ENCODE measurements around the gene GAS1.

The GAS1 gene

DNA sequence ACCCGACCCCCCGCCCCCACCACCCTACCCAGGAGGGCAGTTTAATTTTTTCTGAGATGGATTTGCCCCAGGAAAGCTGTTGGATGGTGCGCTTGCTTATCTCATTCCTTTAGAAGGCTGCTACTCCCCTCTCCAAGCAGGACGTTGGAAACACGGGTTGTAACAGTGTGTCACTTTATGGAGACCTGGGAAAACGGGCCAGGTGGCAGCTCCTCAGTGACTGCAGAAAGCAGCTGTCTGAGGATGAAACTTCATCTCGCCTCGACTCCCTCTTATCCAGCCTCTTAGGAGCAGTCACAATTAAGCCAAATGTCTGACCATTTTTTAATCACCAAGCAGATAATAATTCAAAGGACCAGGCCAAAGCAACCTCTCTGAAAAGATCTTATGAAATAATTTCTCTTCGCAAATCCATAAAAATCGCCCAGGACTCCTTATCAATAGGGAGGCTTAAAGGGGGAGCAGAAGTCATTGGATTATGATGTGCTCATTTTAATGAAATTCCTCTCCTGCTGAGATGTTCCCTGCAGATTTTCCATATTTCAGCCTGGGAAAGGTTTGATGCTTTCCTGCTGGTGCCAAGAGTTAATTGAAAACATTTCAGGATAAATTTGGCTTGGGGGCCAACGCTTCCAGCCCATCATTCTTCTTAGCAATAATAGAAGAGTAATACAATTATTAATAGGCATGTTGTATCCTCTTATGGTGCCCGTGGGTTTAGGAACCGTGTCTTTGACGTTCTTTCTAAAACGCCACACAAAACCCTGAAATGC is 26.0 kb downstream of the GAS1 start:
- DNase-seq = no peak

DNA sequence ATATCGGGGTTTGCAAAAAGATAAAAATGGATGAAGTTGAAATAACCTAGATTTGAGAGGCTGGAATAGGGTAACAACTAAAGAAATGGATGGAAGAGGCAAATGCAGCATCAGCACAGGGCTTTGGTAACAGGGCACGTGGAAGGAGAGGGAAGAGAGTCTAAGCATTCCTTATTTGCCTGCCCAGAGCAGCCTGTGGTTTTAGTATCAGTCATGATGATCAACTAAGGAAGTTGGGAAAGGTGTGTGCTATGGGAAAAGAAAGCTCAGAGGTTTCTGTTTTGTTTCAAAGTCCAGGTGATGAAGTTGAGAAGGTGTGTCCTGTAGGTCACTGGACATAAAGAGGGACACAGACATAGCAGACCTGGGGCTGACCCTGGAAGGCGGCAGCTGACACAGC is 28.8 kb downstream of the GAS1 start:
- no peak for DNase-seq

DNA sequence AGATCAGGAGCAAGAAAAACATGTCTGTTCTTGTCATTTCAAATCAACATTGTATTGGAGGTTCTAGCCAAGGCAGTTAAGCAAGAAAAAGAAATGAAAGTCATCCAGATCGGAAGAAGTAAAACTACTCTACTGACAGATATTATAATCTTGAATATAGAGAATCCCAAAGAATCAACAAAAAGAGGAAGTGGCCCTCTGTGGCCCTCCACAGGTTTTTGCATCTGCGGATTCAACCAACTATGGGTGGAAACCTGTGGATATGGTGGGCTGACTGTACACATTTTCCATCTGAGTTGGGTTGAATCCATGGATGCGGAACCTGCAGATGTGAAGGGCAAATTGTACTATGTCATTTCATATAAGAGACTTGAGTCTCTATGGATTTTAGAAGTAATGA is 35.1 kb downstream of the GAS1 start:
- no peak for DNase-seq

DNA sequence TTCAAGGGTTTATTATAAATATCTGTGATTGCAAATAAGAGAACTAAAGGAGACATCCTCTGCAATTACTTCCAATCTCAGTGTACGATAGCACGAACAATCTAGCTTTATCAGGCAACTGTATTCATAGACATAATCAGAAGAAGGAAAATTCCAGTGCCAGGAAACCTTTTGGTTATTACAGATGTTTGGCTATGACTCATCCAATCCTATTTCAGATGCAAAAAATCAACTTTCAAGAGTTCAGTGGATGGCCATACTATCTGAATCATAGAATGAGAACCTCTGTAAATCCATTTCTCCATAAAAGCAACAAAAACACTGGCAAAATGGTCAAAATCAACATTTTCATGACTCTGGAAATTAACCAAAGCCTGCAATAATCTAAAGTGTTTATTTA is 37.9 kb downstream of the GAS1 start:
- no peak for DNase-seq

DNA sequence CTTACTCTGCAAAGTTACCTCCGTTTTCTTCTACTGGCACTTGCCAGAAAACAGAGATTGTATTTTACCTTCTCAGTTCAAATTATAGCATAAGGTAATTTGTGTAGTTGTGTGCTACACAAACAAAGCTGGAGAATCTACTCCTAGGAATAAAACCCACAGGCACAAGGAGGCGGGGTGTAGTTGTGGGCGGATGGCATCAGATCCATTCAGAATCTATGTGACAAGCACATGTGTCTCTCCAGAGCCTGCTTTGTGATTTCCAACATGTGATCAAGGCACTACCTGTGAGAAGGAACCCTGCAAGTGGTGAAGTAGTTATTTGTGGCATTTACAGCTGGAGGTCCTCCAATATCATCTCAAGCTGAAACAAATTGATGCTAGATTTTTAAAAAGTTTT is 39.0 kb downstream of the GAS1 start:
- no peak for DNase-seq

DNA sequence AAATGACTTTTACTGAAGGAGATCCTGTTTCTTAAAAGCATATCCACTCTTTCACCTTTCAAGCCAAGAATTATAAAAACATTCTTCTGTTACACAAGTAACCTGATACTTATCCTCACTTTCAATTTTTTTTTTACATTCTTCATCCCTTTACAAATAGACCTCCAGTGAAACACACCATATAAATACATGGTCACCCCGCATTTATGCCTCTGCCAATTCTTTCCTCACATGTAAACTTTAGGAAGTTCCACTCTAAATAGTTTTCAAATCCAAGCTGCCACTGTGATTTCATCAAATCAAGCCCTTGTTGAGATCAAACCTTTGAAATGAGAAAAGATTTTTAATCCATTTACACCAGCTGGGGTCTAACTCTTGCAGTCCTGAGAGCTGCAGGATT is 40.0 kb downstream of the GAS1 start:
- no peak for DNase-seq

DNA sequence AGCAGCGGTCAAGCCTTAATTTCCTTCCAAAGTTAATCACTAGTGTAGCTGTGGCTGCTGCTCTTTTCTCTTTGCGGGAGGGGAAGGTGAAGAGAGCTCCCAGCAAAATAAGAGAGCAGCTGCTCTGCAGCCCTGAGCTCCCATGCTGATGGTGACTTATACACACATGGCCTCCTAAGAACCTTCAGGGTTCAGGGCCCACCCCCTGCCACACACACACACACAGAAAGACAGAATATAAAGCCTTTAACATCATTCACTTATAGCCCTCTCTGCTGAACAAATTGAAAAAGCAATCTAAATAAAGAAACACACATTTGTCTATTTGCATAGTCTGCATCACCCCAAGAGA is 43.6 kb downstream of the GAS1 start:
- DNase-seq = no peak

DNA sequence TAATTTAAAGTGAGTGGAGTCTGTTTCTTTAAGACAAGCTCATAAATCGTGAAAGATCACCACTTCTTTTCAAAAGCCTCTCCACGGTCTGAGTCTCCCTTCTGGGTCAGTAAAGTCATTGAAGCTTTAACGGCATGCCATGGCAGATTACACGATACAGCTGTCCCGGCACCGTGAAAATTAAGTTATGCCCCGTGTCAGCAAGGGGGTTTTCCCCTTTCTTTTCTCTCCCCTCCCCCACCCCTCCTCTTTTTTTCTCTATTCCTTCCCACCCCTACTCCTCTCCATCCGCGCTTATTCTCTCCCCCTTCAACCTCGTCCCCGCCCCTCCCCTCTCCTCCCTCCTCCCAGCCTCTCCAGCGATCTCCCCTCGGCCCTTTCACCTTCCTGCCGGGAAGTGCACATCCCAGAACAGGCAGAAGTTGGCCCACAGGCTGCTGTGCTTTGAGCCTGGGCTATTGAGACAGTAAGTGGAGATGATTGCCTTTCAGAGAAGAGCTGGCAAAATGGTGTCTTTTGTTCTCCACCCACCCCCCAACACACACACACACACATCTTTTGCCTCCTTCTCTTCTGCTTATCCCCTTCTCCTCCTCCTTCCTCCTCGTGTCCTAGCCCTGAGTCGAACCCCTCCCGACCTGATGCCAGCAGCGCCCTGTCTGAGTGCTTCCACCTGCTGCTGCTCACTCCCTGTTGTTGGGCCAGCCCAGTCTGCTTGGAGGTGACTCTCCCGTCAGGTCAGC is 44.1 kb downstream of the GAS1 start:
- no peak for DNase-seq

DNA sequence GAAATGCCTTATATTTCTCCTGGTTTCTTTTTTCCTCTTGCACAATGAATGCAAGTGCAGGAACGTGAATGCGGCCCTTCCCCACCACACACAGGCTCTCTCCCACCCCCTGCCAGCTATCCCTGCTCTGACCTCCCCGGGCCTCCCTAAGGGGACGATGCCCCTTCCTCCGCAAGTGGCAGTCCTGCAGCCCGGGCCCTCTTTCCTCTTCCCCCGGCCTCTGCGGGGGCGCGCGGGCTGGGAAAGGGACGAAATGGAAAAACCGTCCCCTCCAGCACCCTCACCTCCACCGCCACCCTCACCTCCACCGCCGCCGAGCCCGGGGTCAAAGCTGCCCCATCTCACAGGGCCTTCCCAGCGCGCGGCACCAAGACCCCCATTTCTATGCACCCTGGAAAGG is 44.7 kb downstream of the GAS1 start:
- DNase-seq = no peak

DNA sequence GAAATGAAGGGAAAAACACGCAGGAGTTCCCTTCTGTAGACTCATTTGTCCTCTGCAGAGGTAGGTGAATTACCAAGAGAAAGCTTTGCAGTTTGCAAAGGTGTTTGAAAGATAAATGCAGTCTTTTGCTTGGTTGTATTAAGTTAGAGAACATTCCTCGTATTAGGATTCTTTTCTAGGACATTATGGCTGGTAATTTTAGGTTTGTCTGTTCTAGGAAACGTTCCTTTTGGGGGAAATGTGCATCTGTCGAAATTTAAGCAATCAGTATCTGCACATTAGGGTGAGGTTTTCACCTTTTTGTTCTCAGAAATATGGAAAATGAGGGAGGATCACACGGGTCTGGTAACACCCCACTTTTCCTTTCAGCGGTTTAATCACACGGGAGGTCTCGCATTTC is 45.1 kb downstream of the GAS1 start:
- DNase-seq = no peak

DNA sequence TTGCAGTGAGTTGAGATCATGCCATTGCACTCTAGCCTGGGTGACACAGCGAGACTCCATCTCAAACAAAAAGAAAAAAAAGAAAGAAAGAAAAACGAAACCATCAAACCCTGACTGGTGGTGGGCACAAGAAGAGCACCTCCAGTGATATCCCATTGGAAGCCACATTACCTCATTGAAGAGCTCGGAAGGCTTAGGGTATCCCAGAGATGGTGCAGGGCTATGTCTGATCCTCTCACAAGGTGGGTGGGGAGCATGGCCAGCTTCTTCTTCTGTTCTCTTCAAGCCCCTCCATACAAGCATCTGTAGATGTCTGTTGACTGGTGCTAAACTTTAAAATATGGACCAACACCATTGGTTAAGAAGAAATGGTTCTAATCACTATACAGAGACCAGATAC is 45.8 kb downstream of the GAS1 start:
- no peak for DNase-seq
